HG02943 (cell line): ENCODE data around the gene PAIP2.

Source experiments
- ATAC-seq: cut with Tn5 transposase; IDR thresholded peaks from one replicate; pipeline ENCODE4 v1.9.1; 2021; ENCODE audit warnings: mild to moderate bottlenecking, low read depth, moderate library complexity; ENCODE audit not compliant: unreplicated experiment

Gene PAIP2

GRCh38 chr5:139390639-139391569, 49.2 kb downstream of the PAIP2 start:
- no peak for ATAC-seq

DNA sequence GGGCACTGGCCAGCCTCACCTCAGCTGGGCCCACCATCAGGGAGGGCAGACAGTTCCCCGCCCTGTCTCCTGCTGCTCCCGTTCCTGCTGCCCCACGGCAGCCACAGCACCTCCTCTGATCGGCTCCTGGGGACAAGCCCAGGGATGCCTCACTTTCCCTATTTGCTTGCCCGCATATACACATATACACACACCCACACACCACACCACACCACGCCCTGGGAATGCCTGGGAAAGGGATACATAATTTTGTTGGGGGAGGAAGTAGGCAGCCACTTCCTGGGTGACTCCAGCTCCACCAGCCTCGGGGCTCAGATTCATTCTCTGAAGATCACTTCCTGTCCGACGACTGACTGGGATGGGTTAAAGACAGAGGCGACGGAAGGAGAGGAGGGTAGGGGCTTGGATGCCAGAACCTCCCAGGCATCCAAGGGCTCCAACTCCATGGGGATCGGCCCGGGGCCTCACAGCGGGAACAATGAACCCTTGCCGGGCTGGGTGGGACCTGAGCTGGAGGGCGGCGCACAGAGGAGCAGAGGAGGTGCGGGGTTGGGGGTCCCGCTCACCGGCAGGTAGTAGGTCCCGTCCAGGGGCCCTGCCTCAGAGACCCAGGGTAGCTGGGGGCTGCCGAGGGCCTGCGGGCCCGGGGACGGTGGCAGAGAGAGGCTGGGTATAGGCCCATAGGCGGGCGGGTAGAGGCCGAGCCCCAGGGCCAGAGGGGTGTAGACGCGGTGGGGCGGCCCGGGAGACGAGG, 50.1 kb downstream of the PAIP2 start:
- no peak for ATAC-seq

DNA sequence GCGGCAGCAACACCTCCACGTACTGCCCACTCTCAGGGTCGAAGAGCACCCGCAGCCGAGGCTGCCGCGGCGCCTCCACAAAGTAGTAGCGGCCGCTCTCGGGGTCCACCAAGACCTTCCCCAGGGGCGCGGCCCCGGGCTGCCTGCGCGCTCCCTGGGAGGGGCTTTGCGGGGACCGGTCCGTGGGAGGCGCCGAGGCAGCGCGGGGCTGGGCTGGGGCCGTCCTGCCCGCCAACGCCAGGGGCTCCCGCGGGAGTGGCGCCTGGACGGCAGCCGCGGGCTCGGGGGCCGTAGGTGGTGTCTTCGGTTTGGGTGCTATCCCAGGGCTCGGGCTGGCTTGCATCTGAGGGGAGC, 50.6 kb downstream of the PAIP2 start:
- ATAC-seq: no peak

- peak; percentile 43 for ATAC-seq
Observed at GRCh38 chr5:139392678-139393496, 51.2 kb downstream of the PAIP2 start.

DNA sequence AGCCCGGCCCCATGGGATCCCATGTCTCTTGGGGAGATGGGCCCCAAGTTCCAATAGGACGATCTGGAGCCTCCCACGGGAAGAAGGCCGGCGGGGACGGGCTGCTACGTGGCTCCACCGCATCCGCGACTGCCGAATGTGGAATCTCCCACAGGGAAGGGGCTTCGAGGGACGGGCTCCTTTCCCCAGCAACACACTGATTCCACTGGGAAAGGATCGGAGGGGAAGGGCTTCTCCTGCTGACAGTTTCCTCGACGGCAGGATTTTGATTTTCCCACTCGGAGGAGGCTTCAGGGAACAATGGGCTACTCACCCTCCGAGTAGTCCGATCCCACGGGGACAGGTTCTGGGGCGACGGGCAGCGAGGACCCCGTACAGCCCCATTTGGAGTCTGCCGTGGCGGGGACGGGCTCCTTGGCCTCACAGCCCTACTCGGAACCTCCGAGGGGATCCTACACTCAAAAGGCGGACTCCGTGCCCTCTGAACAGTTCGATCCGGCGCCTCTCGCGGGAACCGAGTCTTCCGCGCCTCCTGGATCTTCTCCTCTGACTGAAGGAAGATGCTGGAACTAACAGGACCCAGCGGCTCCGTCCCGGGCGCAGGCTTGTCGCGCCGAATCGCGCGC, 52.0 kb downstream of the PAIP2 start:
- ATAC-seq: no peak

DNA sequence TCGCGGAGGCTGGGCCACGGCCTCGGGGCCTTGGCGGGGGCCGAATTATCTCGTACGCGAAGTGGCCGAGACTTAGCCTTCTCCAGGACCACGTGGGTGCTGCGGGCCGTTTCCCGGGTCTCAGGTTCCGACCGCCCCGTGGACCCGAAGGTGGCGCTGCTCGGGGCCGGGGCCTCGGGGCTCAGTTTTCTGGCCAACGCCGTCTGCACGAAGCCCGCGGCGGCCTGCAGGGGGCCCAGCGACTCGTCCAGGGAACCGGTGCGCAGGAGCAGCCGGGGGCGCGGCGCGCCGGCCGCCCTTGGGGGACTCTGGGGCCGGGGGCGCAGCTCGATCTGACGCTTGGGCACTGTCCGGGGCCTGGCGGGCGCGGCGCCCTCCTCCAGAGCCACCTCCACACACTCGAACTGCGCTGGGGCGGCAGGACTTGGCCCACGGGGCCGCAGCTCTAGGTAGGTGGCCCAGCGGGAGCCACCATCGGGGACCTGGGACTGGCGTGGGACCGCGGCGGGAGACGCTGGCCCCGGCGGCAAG, 52.5 kb downstream of the PAIP2 start:
- no peak for ATAC-seq

GRCh38 chr5:139394654-139395566, 53.3 kb downstream of the PAIP2 start, which contains the start of gene PROB1:
Gene PROB1, minus strand, starts transcription at chr5:139395104. Its CDS starts 23 bp downstream, at chr5:139395081.
- ATAC-seq: no peak

GRCh38 chr5:139395844-139396640, 54.4 kb downstream of the PAIP2 start:
- ATAC-seq: no peak

GRCh38 chr5:139396691-139397090, 55.0 kb downstream of the PAIP2 start:
- ATAC-seq: no peak

GRCh38 chr5:139397921-139398320, 56.3 kb downstream of the PAIP2 start:
- no peak for ATAC-seq

GRCh38 chr5:139399501-139400121, 58.0 kb downstream of the PAIP2 start:
- ATAC-seq: no peak

GRCh38 chr5:139401546-139401945, 59.9 kb downstream of the PAIP2 start:
- ATAC-seq: no peak

- ATAC-seq: no peak
Observed at GRCh38 chr5:139402561-139403158, 61.0 kb downstream of the PAIP2 start.

DNA sequence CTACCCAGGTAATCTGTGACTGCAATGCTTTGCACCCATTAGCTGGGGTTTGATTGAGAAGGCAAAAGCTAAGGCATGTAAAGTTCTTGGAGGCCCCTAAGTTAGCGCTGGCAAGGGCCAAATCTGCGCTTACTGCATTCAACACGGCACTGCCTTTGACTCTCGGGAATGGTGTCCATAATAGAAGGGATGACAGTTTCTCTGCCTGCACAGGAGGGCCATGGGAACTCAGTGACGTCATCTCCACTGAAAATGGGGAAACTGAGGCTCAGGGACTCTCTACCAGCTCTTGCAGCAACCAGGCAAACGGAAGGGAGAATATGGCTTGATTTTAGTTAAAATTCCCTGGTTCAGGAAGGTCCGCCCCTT, 61.7 kb downstream of the PAIP2 start:
- ATAC-seq: peak; percentile 5

GRCh38 chr5:139403787-139404483, 62.3 kb downstream of the PAIP2 start, which contains the start of gene SPATA24:
Gene SPATA24, minus strand, starts transcription at chr5:139404089. Its CDS starts 29 bp downstream, at chr5:139404060.
- peak; percentile 74 for ATAC-seq

GRCh38 chr5:139404484-139404840, 62.8 kb downstream of the PAIP2 start:
- ATAC-seq: no peak

DNA sequence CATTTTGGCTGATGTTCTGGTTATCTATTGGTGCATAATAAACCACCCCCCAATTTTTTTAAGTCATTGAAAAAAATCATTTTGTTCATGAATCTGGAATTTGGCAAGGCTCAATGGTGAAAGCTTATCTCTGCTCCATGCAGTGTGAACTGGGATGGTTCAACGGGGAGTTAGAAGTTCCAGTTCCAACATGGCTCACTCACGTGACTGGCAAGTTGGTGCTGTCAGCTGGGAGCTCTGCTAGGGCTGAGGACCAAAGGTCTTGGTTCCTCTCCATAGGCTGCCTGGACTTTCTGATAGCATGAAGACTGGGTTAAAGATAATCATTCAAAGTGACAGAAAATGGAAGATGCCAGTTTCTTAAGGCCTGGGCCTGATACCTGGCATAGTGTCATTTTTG, 65.3 kb downstream of the PAIP2 start:
- no peak for ATAC-seq
